HG02610 (cell line): ENCODE data around the gene HOXB4.

ENCODE experiments used
- ATAC-seq: cut with Tn5 transposase; IDR thresholded peaks from one replicate; pipeline ENCODE4 v1.9.1; 2021; ENCODE audit warnings: mild to moderate bottlenecking, moderate library complexity; ENCODE audit not compliant: unreplicated experiment

HOXB4 gene

DNA sequence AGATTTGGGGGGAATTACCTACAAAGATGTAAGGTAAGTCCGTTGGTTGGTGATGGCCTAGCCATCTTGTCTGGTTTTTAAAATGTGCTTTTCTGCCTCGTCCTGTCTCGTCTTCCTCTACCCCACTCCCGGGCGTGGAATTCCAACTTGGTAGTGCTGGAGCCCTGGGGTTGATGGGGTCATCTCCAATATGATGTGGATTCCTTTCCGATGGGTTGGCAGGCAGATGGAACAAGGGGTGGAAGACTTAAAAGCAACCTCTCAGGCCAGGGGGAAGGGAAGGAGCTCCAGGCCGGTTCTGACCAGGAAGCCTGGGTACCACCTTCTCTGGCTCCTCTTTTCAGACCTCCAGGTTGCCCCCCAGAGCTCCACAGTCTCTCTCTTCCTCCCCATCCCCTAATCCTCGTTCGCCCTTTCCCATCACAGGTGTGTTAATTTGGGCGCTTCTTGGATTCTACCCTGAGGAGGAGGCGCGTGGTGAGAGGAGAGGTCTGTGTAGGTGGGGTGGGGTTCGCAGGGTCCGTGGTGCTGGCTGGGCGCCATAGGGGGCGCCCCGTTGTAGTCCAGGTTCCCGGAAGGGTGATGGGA lies 28.1 kb downstream of the HOXB4 start:
- ATAC-seq: no peak

- no peak for ATAC-seq
These were observed 28.9 kb downstream of the HOXB4 start for GRCh38 chr17:48549281-48549630.

- no peak for ATAC-seq
These were observed 29.4 kb downstream of the HOXB4 start for GRCh38 chr17:48548523-48549280.

DNA sequence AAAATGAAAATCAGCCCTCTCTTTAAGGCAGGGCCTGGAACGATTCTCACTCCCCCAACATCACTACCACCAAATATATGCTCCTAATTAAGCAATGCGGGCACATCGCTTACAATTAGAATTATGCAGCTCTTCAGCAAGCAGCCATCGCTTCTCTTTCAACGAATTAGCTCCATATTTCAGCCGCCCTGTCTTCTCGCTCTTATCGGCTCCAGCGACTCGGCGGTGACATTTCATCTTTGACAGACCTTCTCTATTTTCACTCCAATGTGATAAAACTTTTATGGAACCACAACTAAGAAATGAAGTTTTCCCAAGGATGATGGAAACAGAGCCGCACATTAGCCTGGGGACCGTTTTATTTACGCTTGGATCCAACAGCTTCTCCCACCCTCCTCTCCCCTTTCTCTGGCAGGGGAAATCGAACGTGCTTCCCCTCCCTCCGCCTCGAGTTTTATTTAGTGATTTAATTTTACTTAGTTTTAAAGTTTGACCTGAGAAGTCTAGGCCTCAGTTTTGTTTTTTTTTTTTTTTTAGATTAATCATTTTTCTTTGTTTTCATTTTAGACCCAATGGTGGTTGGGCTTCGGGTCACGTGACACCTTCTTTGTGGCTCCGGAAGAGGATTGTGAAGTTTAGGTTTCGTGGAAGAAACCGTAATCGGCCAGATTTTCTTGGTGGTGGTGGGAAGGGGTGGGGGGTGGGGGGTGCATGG lies 30.2 kb downstream of the HOXB4 start:
- ATAC-seq: no peak

DNA sequence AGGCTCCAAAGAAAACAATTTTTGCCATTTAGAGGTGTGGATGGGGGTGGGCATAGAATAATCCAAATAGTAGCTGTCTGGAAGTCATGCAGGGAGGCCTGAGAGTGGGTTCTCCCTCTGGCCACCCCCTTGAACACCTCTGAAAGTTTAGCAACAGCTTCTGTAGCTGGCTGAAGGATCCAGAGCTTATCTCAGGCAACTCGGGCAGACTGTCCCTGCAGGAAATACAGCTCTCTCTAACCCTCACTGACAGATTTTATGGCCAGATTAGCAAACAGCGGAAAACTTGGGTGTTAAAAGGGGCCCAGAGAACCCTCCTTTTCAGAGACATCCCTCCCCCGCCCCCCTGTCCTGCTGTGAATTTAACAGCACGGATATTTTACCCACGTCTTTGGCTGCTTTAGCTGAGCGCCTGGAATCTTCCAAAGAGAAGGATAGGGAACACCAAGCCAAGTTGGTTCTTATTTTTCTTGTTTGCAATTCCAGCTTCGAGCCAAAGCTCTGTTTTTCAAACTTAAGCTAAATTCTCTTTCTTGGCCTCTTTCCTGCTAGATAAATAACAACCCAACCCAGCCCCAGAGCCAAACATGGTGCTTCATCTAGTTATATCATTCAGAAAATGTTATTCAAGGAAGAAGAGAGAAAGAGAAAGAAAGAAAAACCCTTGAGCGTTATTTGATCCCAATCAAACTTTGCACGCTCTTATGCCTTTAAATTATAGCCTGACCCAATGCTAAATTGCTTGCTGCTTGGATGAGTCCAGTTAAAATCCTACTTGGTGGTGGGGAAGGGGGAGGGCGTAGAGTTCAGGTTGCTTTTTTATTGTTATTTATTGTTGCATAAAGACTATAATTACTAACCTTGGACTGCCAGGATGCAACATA lies 31.0 kb downstream of the HOXB4 start:
- ATAC-seq: no peak

- ATAC-seq: no peak
These were observed 31.8 kb downstream of the HOXB4 start for GRCh38 chr17:48546137-48546923.

DNA sequence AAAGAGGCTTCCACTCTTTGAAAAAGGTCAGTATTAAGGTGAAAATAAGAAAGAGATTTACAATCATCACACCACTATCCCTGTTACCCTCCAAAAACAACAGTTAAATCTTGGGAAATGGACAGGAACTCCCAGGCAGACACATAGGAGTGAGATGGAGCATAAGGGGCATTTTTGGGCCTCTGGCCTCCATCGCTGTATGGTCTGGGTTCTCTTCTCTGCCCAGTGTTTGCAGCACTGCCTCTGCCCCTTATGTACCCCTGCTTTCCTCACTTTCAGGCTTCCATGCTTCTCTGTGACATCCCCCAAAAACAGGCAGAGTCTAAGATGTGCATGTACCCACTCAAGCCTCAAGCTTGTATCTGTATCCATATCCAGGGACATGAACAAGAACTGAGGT lies 32.6 kb downstream of the HOXB4 start:
- ATAC-seq: no peak

GRCh38 chr17:48545022-48545375 lies 33.2 kb downstream of the HOXB4 start, which contains the start of gene HOXB2:
Gene HOXB2 (minus strand): TSS chr17:48545109. CDS start chr17:48544911, 198 bp downstream.
- ATAC-seq: no peak

GRCh38 chr17:48544349-48545021 lies 33.7 kb downstream of the HOXB4 start:
- no peak for ATAC-seq

DNA sequence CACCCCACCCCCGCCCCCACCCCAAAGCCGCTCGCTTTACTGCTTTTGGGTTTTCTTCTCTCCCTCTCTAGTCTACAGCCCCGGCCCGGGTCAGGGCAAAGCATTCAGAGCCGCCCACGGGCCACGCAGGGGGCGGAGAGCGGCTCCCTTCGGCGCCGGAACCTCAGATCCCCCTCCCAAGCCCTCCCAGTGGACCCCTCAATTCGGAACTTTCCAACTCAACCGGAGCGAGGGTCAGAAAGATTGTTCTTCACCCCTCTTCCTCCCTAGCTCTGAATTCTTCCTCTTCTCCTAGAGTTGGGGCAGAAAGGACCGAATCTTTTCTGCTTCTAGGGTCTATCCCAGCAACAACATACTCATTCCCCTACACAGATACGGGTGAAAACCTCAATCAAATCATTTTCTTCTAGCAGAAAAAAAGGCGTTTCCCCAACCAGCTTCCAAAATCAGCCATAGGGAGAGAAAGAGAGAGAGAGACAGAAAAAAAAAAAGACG lies 34.2 kb downstream of the HOXB4 start:
- ATAC-seq: peak; percentile 31

DNA sequence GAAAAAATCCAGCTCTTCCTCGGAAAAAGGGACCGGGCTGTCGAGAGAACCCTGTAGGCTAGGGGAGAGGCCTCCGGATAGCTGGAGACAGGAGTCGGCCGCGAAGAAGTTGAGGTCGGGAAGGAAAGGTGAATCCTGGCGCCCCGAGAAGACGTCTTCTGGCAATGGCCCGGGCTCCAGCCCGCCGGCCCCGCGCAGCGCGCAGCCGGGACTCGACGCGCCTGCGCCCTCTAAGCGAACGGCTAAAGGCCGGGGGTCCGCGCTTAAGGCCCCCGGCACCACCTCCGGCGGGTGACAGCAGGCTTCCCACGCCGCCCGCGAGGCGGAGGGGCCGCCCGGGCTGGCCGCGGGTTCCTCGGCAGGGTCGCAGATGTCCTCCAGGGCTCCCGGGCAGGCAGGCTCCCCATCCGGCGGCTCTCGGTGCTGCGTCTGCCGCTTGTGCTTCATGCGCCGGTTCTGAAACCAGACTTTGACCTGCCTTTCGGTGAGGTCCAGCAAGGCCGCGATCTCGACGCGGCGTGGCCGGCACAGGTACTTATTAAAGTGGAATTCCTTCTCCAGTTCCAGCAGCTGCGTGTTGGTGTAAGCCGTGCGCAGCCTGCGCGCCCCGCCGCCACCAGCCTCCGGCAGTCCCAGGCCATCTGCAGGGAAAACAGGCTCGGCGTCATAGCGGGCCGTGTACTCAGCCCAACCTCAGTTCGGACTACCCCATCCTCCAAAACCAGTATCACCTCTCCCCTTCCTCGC lies 34.9 kb downstream of the HOXB4 start:
- ATAC-seq: peak; percentile 41

GRCh38 chr17:48542698-48543106 lies 35.4 kb downstream of the HOXB4 start:
- ATAC-seq: no peak

- ATAC-seq: no peak
These were observed 36.0 kb downstream of the HOXB4 start for GRCh38 chr17:48542114-48542656.

- no peak for ATAC-seq
These were observed 36.5 kb downstream of the HOXB4 start for GRCh38 chr17:48541577-48542113.

DNA sequence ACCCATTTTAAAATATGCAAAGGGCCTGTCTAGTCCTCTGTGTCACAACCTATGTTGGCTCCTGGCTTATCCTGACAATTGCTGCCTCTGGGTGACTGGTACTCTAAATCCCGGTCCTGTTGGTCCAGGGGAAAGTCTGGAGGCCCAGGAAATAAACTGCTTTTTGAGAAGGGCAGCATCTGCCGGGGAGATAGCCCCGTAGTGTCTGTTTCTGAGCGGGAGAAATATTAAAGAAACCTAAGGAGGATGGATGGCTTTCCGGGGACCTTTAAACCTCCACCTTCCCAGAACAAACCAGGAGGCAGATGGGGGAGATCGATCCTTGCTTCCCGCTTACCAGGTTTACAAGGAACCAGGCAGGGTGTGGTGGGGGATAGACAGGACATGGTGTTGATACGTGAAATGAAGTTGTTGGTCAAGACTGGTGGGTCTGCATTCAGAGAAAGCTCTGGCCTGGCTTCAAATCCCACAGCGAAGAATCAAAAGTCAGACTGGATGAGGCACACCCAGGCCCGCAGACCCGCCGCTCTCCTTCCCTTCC lies 37.0 kb downstream of the HOXB4 start:
- no peak for ATAC-seq

DNA sequence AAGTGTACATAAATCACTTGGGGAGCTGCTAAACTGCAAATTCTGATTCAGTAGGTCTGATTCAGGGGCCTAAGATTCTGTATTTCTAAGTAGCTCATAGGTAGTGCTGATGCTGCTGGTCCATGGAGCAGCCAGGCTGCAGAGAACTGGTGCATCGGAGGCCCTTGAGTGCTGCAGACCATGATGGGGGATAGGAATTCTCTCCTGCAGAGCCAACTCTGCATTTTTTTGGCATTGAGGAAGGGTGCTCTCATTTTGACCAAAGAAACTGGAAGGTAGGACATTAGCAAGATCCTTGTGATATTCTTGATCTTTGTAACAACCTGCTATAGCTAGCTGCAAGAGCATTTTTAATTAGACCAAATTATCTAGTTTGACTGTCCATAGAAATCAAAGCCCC lies 37.9 kb downstream of the HOXB4 start:
- no peak for ATAC-seq

DNA sequence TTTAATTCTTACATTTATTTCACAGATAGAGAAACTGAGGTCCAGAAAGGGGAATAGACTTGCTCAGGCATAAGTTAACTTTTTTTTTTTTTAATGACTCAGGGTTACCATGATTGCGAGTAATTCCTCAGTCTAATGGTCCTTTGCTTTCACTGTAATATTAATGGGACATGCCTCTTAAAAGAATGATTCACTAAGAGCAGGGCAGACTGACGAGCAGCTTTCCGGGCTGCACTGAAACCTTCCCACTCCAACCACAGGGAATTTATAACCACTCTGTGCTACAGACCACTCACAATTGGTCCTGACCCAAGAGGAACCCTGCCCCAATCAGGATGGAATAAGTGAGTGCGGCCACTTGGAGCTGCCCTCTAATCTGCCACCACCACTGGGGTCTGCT lies 39.0 kb downstream of the HOXB4 start:
- no peak for ATAC-seq

DNA sequence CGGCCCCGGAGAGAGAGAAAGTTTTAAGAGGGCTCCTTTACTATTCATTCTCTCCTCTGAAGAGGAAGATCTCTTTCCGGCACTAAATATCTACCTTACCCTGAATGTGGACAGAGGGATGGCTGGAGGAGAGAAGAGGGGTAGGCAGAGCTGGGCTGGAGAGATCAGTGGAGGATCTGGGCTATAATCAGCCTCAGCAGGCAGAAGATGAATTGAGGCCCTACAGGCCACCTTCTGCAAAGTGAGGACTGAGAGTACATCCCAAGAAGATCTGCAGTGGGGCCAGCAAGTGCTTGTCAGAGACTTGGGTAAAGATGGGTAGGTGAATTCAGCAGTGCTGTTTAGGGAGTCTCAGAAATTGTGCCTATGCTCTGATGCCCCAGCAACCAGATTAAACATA lies 40.8 kb downstream of the HOXB4 start:
- no peak for ATAC-seq
